Activated gamma-delta T cell treated with Interleukin-2 at 50 U/mL for 16 hours (primary cell): ENCODE measurements around the gene TMEM161B.
"Not testable (repeated sequence)": the region's sequence is repeated elsewhere in the genome, so short reads cannot be mapped to it uniquely, and the experiment has no call there.

ENCODE experiments used
- DNase-seq: peaks from one replicate; pipeline ENCODE4 v3.0.0-alpha.2; 2020

The TMEM161B gene

GRCh38 chr5:88248743-88249540, 19.7 kb downstream of the TMEM161B start:
- no peak for DNase-seq

GRCh38 chr5:88248094-88248493, 20.6 kb downstream of the TMEM161B start:
- no peak for DNase-seq

- no peak for DNase-seq
These were observed 22.8 kb downstream of the TMEM161B start for GRCh38 chr5:88245893-88246244.

GRCh38 chr5:88245241-88245892, 23.3 kb downstream of the TMEM161B start:
- DNase-seq = no peak

- no peak for DNase-seq
These were observed 24.0 kb downstream of the TMEM161B start for GRCh38 chr5:88244686-88245085.

GRCh38 chr5:88243493-88243892, 25.2 kb downstream of the TMEM161B start:
- DNase-seq = not testable (repeated sequence)

- DNase-seq = no peak
These were observed 29.9 kb downstream of the TMEM161B start for GRCh38 chr5:88238732-88239131.

GRCh38 chr5:88236866-88237642, 31.6 kb downstream of the TMEM161B start:
- no peak for DNase-seq

- no peak for DNase-seq
These were observed 32.8 kb downstream of the TMEM161B start for GRCh38 chr5:88235828-88236227.

- no peak for DNase-seq
These were observed 33.3 kb downstream of the TMEM161B start for GRCh38 chr5:88235346-88235745.

GRCh38 chr5:88230546-88231066, 38.0 kb downstream of the TMEM161B start:
- DNase-seq = no peak

- DNase-seq = no peak
These were observed 41.7 kb downstream of the TMEM161B start for GRCh38 chr5:88226881-88227450.

- no peak for DNase-seq
These were observed 54.0 kb downstream of the TMEM161B start for GRCh38 chr5:88214655-88215054.

- DNase-seq = no peak
These were observed 61.1 kb downstream of the TMEM161B start for GRCh38 chr5:88207575-88207974.

- DNase-seq = peak; percentile 33
These were observed 64.5 kb downstream of the TMEM161B start for GRCh38 chr5:88203981-88204750.

GRCh38 chr5:88195636-88196035, 73.0 kb downstream of the TMEM161B start:
- no peak for DNase-seq

GRCh38 chr5:88193896-88194295, 74.7 kb downstream of the TMEM161B start:
- no peak for DNase-seq

GRCh38 chr5:88190106-88190834, 78.4 kb downstream of the TMEM161B start:
- no peak for DNase-seq

GRCh38 chr5:88189484-88189883, 79.2 kb downstream of the TMEM161B start:
- DNase-seq = not testable (repeated sequence)

- DNase-seq = no peak
These were observed 80.0 kb downstream of the TMEM161B start for GRCh38 chr5:88188458-88189132.

GRCh38 chr5:88183255-88183654, 85.4 kb downstream of the TMEM161B start:
- no peak for DNase-seq
